Measurements from ENCODE around the gene DDX24.

Gene DDX24

DNA sequence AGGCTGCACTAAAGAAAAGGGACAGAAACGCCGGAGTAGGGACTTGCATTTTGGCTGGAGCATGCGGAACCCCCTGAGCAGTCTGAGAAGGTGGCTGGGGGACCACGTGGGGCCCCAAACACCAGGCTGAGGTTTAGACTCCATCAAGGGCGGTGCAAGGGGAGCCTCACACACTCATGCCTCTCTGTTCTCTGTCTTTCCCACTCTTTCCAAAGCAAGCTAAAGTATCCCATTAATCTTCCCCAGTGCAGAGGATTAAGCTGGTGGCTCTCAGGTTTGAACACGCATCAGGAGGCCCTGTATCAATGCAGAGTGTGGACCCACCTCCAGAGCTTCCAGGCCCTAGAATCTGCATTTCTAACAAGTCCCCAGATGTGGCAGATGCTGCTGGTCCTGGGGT lies 70.4 kb downstream of the DDX24 start:
- DNase-seq (ENCODE audit: low read depth, low spot score): no peak

DNA sequence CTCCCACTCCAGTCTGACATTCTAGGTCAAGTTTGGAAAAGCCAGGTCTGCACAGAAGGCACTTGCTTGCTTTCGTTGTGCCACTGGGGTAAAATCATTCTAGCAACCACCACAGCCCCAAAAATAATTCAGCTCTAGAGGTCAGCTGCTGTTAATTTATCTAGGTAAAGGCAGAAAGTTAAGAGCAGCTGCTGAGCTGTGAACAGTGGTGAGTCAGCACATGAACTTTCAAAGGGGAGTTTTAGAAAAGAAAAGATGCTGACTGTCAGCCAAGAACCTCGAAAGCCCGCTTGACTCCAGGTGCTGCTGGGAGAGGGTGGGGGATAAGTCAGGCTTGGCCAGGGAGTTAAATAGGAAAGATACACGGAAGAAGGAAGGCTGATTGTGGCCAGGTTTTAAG lies 71.2 kb downstream of the DDX24 start:
- no peak for DNase-seq (ENCODE audit: low read depth, low spot score)

DNA sequence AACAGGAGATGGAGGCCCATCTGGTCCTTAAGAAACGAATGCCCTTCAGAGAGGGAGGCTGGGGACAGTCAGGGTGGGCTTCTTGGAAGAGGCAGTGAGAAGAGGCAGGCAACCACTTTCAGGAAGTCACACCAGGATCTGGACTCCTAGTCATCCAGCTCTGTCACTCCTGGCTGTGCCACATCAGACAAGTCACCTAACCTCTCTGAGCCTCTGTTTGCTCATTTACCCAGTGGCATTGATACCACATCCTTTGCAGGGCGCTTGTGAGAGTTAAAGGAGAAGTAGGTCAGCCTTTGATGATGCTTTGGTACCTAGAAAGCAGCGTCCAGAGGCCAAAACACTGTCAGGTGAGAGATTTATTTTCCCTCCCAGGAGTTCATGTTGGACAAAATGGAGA lies 72.8 kb downstream of the DDX24 start:
- no peak for DNase-seq (ENCODE audit: low read depth, low spot score)

DNA sequence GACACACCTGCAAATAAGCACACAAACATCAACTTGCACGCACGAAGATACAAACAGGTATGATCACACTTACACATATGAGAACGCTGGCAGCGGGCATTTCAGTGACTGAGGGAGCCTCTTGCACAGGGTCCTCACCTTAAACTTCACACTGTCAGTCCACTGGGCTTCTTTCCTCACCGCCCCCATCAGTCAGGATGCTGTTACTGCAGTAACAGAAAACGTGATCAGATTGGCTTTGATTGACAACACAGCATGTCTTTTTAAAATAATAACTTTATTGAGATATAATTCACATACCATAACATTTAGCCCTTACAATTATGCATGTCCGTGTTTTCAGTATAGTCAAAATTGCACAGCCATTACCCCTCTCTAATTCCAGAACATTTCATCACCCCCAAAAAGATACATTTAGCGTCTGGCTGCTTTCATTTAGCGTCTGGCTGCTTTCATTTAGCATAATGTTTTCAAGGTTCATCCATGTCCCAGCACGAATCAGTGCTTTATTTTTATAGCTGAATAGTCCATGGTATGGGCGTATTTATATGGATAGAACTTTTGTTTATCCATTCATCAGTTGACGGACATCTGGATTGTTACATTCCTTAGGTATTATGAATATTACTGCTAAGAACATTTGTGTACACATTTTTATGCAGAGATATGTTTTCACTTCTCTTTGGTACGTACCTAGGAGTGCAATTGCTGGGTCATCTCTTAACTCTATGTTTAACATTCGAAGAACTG lies 75.5 kb downstream of the DDX24 start:
- DNase-seq (ENCODE audit: low read depth, low spot score): no peak

DNA sequence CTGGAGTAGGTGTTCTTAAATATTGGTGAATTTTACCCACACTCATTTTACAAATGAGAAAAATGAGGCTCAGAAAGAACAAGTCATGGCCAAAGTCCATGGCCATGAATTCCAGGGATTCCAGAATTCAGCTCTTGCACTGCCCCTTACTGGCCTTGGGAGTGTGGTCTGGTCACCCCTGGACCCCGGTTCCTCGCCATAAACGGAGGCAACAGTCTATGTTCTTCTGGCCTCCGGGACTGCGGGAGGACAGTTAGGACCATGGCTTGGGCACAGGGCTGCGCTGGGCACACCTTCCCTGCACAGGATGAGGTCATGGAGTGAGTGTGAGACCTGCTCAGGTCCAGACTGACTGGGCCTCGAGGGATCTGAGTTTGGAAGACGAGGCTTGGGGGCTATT lies 77.0 kb downstream of the DDX24 start:
- DNase-seq (ENCODE audit: low read depth, low spot score): no peak

DNA sequence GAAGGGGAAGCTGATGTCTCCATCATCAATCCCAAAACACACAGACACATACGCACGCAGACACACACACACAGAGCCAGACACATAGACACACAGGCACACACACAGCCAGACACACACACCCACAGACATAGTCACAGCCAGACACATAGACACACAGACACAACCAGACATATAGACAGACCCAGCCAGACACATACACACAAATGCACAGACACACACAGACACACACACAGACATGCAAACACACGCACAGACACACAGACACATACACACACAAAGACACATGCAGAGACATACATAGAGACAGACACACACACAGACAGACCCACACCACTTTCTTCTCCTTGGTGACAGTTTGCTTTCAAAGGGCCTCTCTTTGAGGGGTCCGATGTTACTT lies 77.6 kb downstream of the DDX24 start:
- DNase-seq (ENCODE audit: low read depth, low spot score): no peak

DNA sequence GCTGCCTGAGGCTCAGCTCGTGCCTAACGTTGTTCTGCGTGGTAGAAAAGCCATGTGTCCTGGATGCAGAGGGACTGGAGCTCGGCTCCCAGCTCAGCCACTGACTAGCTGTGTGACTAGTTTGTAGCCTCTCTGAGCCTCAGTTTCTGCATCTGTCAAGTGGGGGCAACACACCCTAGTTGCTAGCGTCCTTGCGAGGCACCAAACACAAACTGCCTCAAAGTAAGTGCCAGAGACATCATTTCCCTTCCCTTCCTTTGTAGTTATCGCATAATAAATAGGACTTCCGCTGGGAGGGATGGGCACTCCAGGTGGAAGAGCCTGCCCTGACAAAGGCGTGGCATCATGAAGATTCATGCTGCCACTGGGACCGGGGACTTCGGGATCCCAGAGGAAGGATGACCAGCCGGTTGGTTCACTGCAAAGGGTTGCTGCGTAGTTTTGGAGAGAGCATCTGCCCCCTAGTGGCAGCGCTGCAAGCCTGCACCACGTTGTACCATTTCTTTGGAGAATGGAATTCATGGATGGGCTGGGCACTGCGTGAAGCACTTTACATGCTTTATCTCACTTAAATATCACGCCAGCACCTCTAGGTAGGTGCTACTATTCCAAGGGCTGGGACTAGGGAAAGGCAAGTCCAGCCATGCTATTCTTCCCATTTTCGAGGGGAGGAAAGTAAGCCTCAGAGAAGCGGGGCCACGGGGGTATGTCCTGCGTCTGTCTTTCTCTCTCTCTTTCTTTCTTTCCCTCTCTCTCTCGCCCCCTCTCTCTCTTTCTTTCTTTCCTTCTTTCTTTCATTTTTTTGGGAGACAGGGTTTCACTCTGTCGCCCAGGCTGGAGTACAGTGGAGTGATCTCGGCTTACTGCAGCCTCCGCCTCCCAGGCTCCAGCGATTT lies 79.3 kb downstream of the DDX24 start:
- DNase-seq (ENCODE audit: low read depth, low spot score): no peak

DNA sequence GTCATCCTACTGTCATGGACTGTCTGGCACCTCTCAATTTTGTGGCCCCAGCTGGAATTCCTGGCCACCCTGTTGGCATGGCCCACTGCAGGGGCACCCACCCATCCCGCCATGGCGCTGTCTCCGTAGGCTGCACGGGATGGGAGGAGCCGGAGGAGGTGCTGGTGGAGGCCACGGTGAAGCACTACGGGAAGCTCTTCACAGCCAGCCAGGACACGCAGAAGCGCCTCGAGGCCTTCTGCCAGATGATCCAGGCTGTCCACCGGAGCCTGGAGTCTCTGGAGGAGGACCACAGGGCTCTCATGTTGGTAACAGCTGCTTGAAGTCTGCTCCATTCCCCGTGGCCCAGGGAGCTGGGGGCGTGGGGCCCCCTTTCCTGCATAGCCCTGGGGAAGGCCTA lies 80.0 kb downstream of the DDX24 start:
- DNase-seq (ENCODE audit: low read depth, low spot score): no peak

DNA sequence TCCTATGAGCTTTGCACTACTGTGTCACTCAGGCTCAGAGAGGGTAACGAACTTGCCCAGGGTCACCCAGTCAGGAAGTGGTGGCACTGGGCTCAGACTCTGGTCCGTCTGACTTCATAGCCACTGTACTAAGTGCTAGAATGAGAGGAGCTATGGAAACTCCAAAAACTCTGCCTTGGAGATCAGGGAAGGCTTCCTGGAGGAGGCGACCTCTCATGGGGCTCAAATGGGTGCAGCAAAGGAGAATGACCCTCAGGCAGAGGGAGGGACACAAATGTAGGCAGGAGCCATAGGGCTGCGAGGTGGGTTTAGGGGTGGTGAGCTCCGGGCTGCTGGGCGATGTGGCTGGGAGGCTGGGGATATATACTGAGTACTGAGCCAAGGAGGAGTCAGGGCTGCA lies 80.7 kb downstream of the DDX24 start:
- no peak for DNase-seq (ENCODE audit: low read depth, low spot score)

DNA sequence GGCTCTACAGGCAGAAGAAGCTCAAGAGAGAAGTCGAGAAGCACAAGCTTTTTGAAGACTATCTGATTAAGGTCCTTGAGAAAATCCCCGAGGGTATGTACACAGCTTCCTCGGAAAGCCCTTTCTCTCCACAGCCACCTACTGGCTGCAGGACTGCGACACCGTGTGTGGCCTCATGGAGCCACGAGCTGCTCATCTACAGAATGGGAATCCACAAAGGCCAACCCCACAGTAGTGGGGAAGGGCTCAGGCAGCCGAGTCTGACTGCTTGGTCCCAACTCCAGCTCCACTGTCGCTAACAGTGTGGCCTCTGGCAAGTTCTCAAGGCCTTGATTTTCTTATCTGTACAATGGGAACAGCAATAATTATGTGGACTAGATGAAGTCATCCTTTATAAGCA lies 81.4 kb downstream of the DDX24 start:
- DNase-seq (ENCODE audit: low read depth, low spot score): no peak

DNA sequence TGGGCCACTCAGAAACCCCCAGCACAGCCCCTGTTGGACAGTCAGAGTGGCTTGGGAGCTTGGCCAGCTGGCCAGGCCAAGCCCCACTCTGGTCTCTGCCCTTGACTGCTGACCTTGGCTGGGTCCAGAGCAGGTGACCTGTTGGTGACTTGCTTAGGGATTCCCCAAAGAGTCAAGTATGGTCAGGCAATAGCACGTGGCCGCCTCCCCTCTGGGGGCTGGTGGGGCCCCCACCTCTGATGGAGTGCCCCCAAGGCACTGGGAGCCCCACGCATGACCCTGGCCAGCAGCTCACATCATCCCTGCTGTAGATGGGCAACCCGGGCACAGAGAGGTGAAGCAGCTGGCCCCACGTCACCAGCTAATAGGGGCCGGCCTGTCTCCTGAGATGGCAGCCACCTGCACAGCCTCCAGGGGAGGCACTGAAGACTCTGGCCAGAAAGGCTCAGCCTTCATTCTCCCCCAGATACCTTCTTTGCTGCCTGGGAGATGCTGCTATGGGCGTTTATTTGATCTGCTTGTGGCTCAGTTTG lies 82.1 kb downstream of the DDX24 start:
- no peak for DNase-seq (ENCODE audit: low read depth, low spot score)

Data from activated naive CD8-positive, alpha-beta T cell treated with anti-CD3 and anti-CD28 coated beads, Interleukin-2, amount 50 U/mL, for 16 hours (primary cell).